Loucy (cell line): ENCODE measurements around the gene AMPD1.

ENCODE experiments used
- H2AFZ ChIP-seq: fragments of 200-600 bp; sonication (generic); 2 replicates; pipeline ENCODE4 v1.6.0; 2016; ENCODE audit warnings: antibody characterized with exemption, mild to moderate bottlenecking, low read length, moderate library complexity
- H3F3A ChIP-seq: fragments of 200-600 bp; 2 replicates; pipeline ENCODE4 v1.6.0; 2016; ENCODE audit warnings: antibody characterized with exemption, low read depth, mild to moderate bottlenecking
- H3K27me3 ChIP-seq: fragments of 200-600 bp; sonication (generic); 2 replicates; pipeline ENCODE4 v1.6.1; 2014; ENCODE audit warnings: low read length, mild to moderate bottlenecking; ENCODE audit not compliant: insufficient read depth, poor library complexity, severe bottlenecking
- H3K36me3 ChIP-seq: fragments of 200-600 bp; sonication (generic); 2 replicates; pipeline ENCODE4 v1.6.1; 2016; ENCODE audit warnings: low read length; ENCODE audit not compliant: insufficient read depth
- H3K4me1 ChIP-seq: fragments of 200-600 bp; sonication (generic); 2 replicates; pipeline ENCODE4 v1.5.1; 2014; ENCODE audit warnings: low read length, mild to moderate bottlenecking; ENCODE audit not compliant: insufficient read depth, poor library complexity, severe bottlenecking
- H3K4me2 ChIP-seq: fragments of 200-600 bp; sonication (generic); 2 replicates; pipeline ENCODE4 v1.6.0; 2014; ENCODE audit warnings: antibody characterized with exemption, low read length, low read depth, mild to moderate bottlenecking; ENCODE audit not compliant: poor library complexity, severe bottlenecking
- H3K4me3 ChIP-seq: fragments of 200-600 bp; sonication (generic); 2 replicates; pipeline ENCODE4 v1.5.1; 2014; ENCODE audit warnings: low read length, mild to moderate bottlenecking, mixed read lengths; ENCODE audit not compliant: poor library complexity, severe bottlenecking
- H3K79me2 ChIP-seq: fragments of 200-600 bp; sonication (generic); 2 replicates; pipeline ENCODE4 v1.6.1; 2014; ENCODE audit warnings: low read length; ENCODE audit not compliant: insufficient read depth
- H3K9ac ChIP-seq: fragments of 200-600 bp; sonication (generic); 2 replicates; pipeline ENCODE4 v1.6.0; 2014; ENCODE audit warnings: mild to moderate bottlenecking, low read depth, low read length, moderate library complexity; ENCODE audit not compliant: poor library complexity, severe bottlenecking
- H3K9me2 ChIP-seq: fragments of 200-600 bp; sonication (generic); replicated peaks from 2 replicates; pipeline ENCODE4 v1.6.1; 2016; ENCODE audit warnings: low read depth, low read length, mixed read lengths
- H3K9me3 ChIP-seq: fragments of 200-600 bp; sonication (generic); 2 replicates; pipeline ENCODE4 v1.6.1; 2014; ENCODE audit warnings: mild to moderate bottlenecking, antibody characterized with exemption, low read length, low read depth; ENCODE audit not compliant: insufficient read depth
- H4K20me1 ChIP-seq: fragments of 200-600 bp; sonication (generic); 2 replicates; pipeline ENCODE4 v1.6.0; 2014; ENCODE audit warnings: antibody characterized with exemption, low read length, mild to moderate bottlenecking; ENCODE audit not compliant: insufficient read depth, poor library complexity, severe bottlenecking
- CTCF ChIP-seq: fragments of 200-600 bp; sonication (generic); conservative IDR thresholded peaks from 2 replicates; pipeline ENCODE4 v1.5.1; 2014; ENCODE audit warnings: mild to moderate bottlenecking, antibody characterized with exemption, low read length
- EZH2phosphoT487 ChIP-seq: fragments of 200-600 bp; IDR thresholded peaks from 2 replicates; pipeline ENCODE4 v1.6.1; 2018; ENCODE audit warnings: antibody characterized with exemption, mild to moderate bottlenecking, moderate library complexity, borderline replicate concordance

Gene AMPD1

GRCh38 chr1:114660238-114660637, 35.1 kb downstream of the AMPD1 start:
- H3K36me3 ChIP-seq, result no peaks in the 10 kb centered on the region
- no peak overlapping the region for H3K9ac ChIP-seq
- no peak overlapping the region for H3K4me3 ChIP-seq
- H3K79me2 ChIP-seq, result no peaks in the 10 kb centered on the region
- H3K4me2 ChIP-seq, result no peak overlapping the region
- H3K27me3 ChIP-seq, result no peaks in the 10 kb centered on the region
- no peaks in the 10 kb centered on the region for H3K4me1 ChIP-seq
- TF ChIP-seq CTCF, result no peak
- no peak for TF ChIP-seq EZH2phosphoT487
- H3K9me2 ChIP-seq, result no peaks in the 10 kb centered on the region
- no peaks in the 10 kb centered on the region for H3K9me3 ChIP-seq
- H4K20me1 ChIP-seq, result no peaks in the 10 kb centered on the region
- no peaks in the 10 kb centered on the region for H3F3A ChIP-seq
- no peak overlapping the region for H2AFZ ChIP-seq

- Histone ChIP-seq H3K9me2 (no peaks in the 10 kb centered on the region), H3K4me2 (no peak overlapping the region), H3K9me3 (no peaks in the 10 kb centered on the region), H3K9ac (no peak overlapping the region), H3K4me3 (no peak overlapping the region), H2AFZ (no peak overlapping the region; the same call in 1 of the 2 replicates), H3K4me1 (no peaks in the 10 kb centered on the region), H3K79me2 (no peaks in the 10 kb centered on the region), H3K27me3 (no peaks in the 10 kb centered on the region), H3K36me3 (no peaks in the 10 kb centered on the region), H3F3A (no peaks in the 10 kb centered on the region), H4K20me1 (no peaks in the 10 kb centered on the region)
- TF ChIP-seq CTCF (no peak), EZH2phosphoT487 (no peak)
These were observed 43.5 kb downstream of the AMPD1 start for GRCh38 chr1:114651893-114652292.

GRCh38 chr1:114648503-114648902, 46.8 kb downstream of the AMPD1 start:
- Histone ChIP-seq H3K9me3 (no peaks in the 10 kb centered on the region), H3K4me1 (no peaks in the 10 kb centered on the region), H2AFZ (no peak overlapping the region), H3K9ac (no peak overlapping the region), H3K4me3 (no peak overlapping the region), H3K9me2 (no peaks in the 10 kb centered on the region), H3K36me3 (no peaks in the 10 kb centered on the region), H3K79me2 (no peaks in the 10 kb centered on the region), H3F3A (no peaks in the 10 kb centered on the region), H3K4me2 (no peak overlapping the region), H4K20me1 (no peaks in the 10 kb centered on the region), H3K27me3 (no peaks in the 10 kb centered on the region)
- no peak for TF ChIP-seq EZH2phosphoT487
- TF ChIP-seq CTCF, result no peak
